GM12891 (cell line): ENCODE results near the gene SPRY2.

Experiments
- PAX5 ChIP-seq: IDR thresholded peaks from 2 replicates; pipeline ENCODE4 v1.6.1; 2011; ENCODE audit warnings: low read length, moderate library complexity, mild to moderate bottlenecking; ENCODE audit not compliant: insufficient read depth, severe bottlenecking
- POLR2A ChIP-seq: IDR thresholded peaks from 2 replicates; pipeline ENCODE4 v1.6.1; 2011; ENCODE audit warnings: low read depth, low read length, control low read depth
- POLR2AphosphoS5 ChIP-seq: IDR thresholded peaks from 2 replicates; pipeline ENCODE4 v1.6.1; 2011; ENCODE audit warnings: low read depth, low read length, control low read depth

GRCh38 chr13:80299046-80299445, 41.9 kb downstream of the SPRY2 start:
- no peak for TF ChIP-seq POLR2A
- TF ChIP-seq POLR2AphosphoS5: no peak
- no peak for TF ChIP-seq PAX5
